Epithelial cell of esophagus (primary cell): ENCODE measurements around the gene MSRB3.

Source experiments
- DNase-seq: peaks from one replicate; pipeline ENCODE4 v3.0.0; 2010; ENCODE audit warnings: low read depth
- H3K4me3 ChIP-seq: 2 replicates; pipeline ENCODE4 v1.5.1; 2011; ENCODE audit warnings: mild to moderate bottlenecking, low read length, control low read depth
- CTCF ChIP-seq: IDR thresholded peaks from 2 replicates; pipeline ENCODE4 v1.5.1; 2011; ENCODE audit warnings: low read depth, mild to moderate bottlenecking, low read length, control low read depth, inconsistent platforms; ENCODE audit not compliant: insufficient read depth; ENCODE audit errors: missing control alignments

Gene MSRB3

DNA sequence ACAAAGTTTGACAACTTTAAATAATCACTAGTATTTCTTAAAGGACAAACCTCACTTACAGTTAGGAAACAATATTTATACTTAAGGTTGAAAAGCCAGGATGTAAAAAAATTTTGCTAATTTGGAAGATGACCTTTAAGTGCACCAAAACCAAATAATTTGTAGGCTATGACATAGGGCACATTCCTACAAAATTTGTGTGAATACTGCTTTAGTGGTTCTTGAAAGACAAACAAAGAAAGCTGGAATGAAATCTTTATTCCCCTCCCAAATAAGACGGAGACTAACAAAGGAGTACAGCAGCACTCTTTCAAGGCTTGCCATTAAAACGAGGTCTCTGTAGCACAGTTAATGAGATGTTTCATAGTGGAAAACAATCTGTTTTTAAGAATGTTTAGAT lies 45.6 kb downstream of the MSRB3 start:
- no peak for DNase-seq

DNA sequence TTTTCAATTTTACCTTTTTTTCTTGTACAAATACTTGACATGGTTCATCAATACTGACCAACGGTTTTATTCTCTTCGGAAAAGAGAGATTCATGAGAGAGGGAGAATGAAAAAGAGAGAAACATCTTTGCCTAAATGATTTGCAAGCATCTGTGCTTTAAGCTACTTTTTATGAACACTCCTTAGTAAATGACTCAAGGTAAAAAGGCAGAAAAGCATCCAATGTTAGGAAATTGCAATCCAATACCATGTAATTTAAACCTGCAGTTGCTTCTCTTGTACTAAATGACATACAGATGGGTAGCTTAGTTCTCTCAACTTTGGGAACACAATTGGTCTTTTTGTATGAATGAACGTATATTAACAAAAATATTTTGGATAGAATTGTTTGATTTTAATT lies 46.1 kb downstream of the MSRB3 start:
- DNase-seq: no peak
- TF ChIP-seq CTCF: no peak
- no peak overlapping the region for H3K4me3 ChIP-seq

More for the DNA sequence above, 45.6 kb downstream of the MSRB3 start:
- no peak overlapping the region for H3K4me3 ChIP-seq
- no peak for TF ChIP-seq CTCF

GRCh38 chr12:65325183-65325582 lies 46.7 kb downstream of the MSRB3 start:
- TF ChIP-seq CTCF: no peak
- no peak overlapping the region for H3K4me3 ChIP-seq
- DNase-seq: no peak

GRCh38 chr12:65326616-65327015 lies 48.1 kb downstream of the MSRB3 start:
- no peak for DNase-seq
- TF ChIP-seq CTCF: no peak
- no peak overlapping the region for H3K4me3 ChIP-seq

GRCh38 chr12:65327207-65328076 lies 49.0 kb downstream of the MSRB3 start:
- TF ChIP-seq CTCF: no peak

DNA sequence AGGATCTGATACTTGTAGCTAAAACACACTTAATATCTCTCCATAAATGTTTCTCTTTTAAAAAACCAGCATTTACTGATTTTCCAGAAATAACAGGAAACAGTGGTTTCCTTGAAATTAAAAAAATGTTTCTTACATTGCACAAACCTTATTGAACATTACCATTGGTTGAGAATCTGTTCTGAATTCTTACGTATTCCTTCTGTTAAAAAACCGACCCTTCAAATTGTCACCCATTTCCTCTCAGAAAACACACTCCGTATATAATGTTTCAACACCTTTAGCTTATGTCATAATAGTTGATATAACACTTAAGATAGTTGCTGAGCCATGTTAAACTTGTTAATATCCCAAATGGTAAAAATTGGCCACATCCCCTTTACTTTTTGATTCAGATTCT lies 51.2 kb downstream of the MSRB3 start:
- no peak for TF ChIP-seq CTCF
- H3K4me3 ChIP-seq: no peak overlapping the region
- no peak for DNase-seq

More at GRCh38 chr12:65327207-65328076, 49.0 kb downstream of the MSRB3 start:
- no peak for DNase-seq
- H3K4me3 ChIP-seq: no peak overlapping the region

DNA sequence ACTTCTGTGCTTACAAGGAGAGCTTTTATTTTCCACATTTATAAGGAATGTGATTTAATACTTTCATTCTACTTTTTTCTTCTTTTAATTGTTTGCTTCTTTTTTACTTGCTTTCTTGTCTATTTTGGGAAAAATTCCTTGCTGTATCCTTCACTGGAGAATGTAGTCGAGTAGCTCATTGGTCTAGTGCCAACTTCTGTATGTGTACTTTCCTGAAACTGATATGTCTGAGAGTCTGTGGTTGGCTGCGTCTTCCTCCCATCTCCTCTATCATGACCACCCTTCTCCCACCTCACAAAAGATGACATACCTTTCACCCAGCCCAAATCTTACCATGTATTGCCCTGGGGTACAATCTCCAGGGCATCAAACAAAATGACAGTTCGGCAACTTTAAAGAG lies 51.8 kb downstream of the MSRB3 start:
- DNase-seq: no peak
- no peak for TF ChIP-seq CTCF
- H3K4me3 ChIP-seq: no peak overlapping the region
